ENCODE data around the gene CALM3. TPM values are rescaled to one million over a fixed set of nuclear protein-coding genes. Genes with fewer than 3 reads are reported as not detected.

Gene CALM3
- total and polyA plus RNA-seq, 2 of the 13 experiments (the other 11 are each of a cell fraction or from before 2014, with no cell fraction given): 239 to 258 TPM

DNA sequence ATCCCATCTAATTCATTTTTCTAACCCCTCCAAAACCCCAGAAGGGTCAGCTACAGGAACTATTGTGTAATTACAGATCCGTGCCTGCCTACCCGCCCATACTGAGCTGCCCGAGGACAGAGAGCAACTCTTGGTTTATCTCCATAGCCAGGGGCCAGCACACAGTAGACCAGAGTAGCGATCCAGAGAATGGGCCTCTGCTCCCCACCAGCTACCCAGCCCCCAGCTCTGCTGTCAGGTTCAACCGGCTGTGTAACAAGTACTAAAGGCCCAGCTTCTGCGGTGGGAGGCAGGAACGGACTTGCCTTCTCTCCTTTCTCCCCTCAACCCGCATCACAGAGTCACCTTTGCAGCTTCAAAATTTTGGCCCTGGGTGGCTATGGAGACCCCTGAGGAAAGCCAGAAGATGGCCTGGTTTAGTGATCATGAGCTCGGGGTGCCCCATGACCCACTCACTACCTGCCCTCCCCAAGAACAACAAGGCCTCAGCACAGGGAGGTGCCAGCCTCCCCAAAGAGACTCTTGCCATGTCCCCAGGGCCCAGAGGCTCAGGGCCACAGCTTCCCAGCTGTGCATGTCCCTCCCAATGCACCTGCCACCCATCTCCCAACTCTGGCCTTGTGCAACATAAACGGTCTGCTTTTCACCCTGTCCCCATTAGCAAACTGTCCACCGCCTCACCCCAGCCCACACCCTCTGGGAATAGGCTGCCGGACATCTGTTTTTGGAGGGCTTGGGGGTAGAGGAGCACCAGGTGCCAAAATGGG lies 5.7 kb downstream of the CALM3 start:
- TF ChIP-seq ZNF30 (CRISPR knock-in tag; IDR thresholded peaks at IDR 0.05): no peak
- no peak for TF ChIP-seq GPN1 (CRISPR knock-in tag; IDR thresholded peaks at IDR 0.05; ENCODE audit: borderline replicate concordance)
- no peak for TF ChIP-seq NR2C2 (CRISPR knock-in tag; IDR thresholded peaks at IDR 0.05; ENCODE audit: borderline replicate concordance)
- 0 out of 2 replicates have a peak, but pooled peaks have one; percentile 6 for TF ChIP-seq CEBPB (IDR thresholded peaks at IDR 0.05; ENCODE audit: borderline replicate concordance, low read depth, low read length)
- TF ChIP-seq POLR2A (IDR thresholded peaks at IDR 0.05; ENCODE audit: insufficient read depth in 1 of 2, low read depth in 2 of 2, low read length in 2 of 2): 0 out of 4 replicates have a peak, but pooled peaks of 1 of the 2 experiments have one; percentile 3
- TF ChIP-seq, protein P1, sequence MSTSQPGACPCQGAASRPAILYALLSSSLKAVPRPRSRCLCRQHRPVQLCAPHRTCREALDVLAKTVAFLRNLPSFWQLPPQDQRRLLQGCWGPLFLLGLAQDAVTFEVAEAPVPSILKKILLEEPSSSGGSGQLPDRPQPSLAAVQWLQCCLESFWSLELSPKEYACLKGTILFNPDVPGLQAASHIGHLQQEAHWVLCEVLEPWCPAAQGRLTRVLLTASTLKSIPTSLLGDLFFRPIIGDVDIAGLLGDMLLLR (CRISPR knock-in tag; IDR thresholded peaks at IDR 0.05): no peak
- no peak for TF ChIP-seq SALL1 (CRISPR knock-in tag; IDR thresholded peaks at IDR 0.05)
- H3K4me3 ChIP-seq (replicated peaks in 1 of 3; ENCODE audit: insufficient read depth in 1 of 3, low read depth in 2 of 3, low read length in 3 of 3): no peak overlapping the region
- in situ Hi-C loops (cut with HindIII; ENCODE audit: extremely low pct_ligation_motif_present, low pct_unique_long_range_greater_than_20kb) (no loop called here), intact Hi-C loops (cut with micrococcal nuclease; ENCODE audit: unreplicated experiment) (no loop called here)
- no peak overlapping the region for H3K9ac ChIP-seq (ENCODE audit: insufficient read depth, low read depth, low read length)
- peaks cover 30 to 55% of the 10 kb centered on the region in 2 experiments; a peak in 4 of 5 replicates for H3K36me3 ChIP-seq (replicated peaks in 1 of 2; ENCODE audit: control insufficient read depth in 1 of 2, insufficient read depth in 2 of 2, low read length in 2 of 2)
- BruUV-seq (replicated peaks): no TSS peak
- peaks cover 15% of the 10 kb centered on the region; the same call in 1 of the 2 replicates for H4K20me1 ChIP-seq (ENCODE audit: insufficient read depth, low read length)
- FAIRE-seq: no peak
- WGBS (ENCODE audit: low lambda C conversion rate): 85% methylated on average over 10 of the region's 12 CpGs
- H3K27me3 ChIP-seq (ENCODE audit: control insufficient read depth in 1 of 2, insufficient read depth in 2 of 2, low read length in 2 of 2): no peaks in the 10 kb centered on the region; a peak in 1 of 5 replicates
- H3K4me2 ChIP-seq (ENCODE audit: low read depth, low read length): no peak overlapping the region
- ATAC-seq: no peak
- no peak overlapping the region for H3K27ac ChIP-seq (ENCODE audit: extremely low read length, insufficient read depth, low read length)
- no peak overlapping the region for H2AFZ ChIP-seq (ENCODE audit: low read length)
- H3K4me1 ChIP-seq (ENCODE audit: insufficient read depth, low read length): peaks cover 30% of the 10 kb centered on the region
- H3K79me2 ChIP-seq (ENCODE audit: insufficient read depth, low read length): peaks cover 34% of the 10 kb centered on the region
- no peak for DNase-seq (ENCODE audit: low spot score)
- H3K9me3 ChIP-seq (ENCODE audit: low read length): no peaks in the 10 kb centered on the region
- ChIA-PET POLR2A (no interaction called here), CTCF (ENCODE audit: low intra/inter-chr PET ratio, low total read pairs) (no interaction called here)

DNA sequence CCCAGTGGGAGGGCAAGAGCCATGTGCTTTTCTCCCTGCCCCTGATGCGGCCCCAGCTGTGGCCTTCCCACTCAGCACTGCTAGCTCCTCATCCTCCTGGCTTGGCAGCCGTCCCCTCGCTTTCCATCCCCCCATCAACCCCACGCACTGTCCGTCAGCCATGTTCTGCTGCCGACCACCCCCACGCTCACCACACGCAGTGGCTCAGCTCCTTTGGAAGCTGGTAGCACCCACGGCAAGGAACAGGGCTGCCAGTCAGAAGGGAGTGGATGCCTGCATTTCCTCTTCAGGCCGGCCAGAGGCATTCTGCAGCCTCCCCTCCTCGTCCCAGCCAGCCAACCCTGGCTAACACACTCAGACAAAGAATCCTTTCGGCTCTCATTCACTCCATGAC lies 6.3 kb downstream of the CALM3 start:
- H4K20me1 ChIP-seq (ENCODE audit: insufficient read depth, low read length): peaks cover 15% of the 10 kb centered on the region; the same call in 1 of the 2 replicates
- H3K79me2 ChIP-seq (ENCODE audit: insufficient read depth, low read length): peaks cover 28% of the 10 kb centered on the region
- POLR2A ChIA-PET: no interaction called here
- DNase-seq (ENCODE audit: low spot score) (no peak), FAIRE-seq (no peak), ATAC-seq (no peak)
- no peak overlapping the region for H3K9ac ChIP-seq (ENCODE audit: insufficient read depth, low read depth, low read length)
- whole genome bisulfite sequencing (ENCODE audit: low lambda C conversion rate): 98% methylated on average over 12 of the region's 12 CpGs
- in situ Hi-C loops (cut with HindIII; ENCODE audit: extremely low pct_ligation_motif_present, low pct_unique_long_range_greater_than_20kb) (no loop called here), intact Hi-C loops (cut with micrococcal nuclease; ENCODE audit: unreplicated experiment) (no loop called here)
- no peaks in the 10 kb centered on the region; a peak in 1 of 5 replicates for H3K27me3 ChIP-seq (ENCODE audit: control insufficient read depth in 1 of 2, insufficient read depth in 2 of 2, low read length in 2 of 2)
- peaks cover 30% of the 10 kb centered on the region for H3K4me1 ChIP-seq (ENCODE audit: insufficient read depth, low read length)
- H3K9me3 ChIP-seq (ENCODE audit: low read length): no peaks in the 10 kb centered on the region
- CTCF ChIA-PET (ENCODE audit: low intra/inter-chr PET ratio, low total read pairs): no interaction called here
- 0 out of 2 replicates have a peak, but pooled peaks have one; percentile 32 for TF ChIP-seq RBFOX2 (IDR thresholded peaks at IDR 0.05; ENCODE audit: low read depth, low read length)
- no peak for TF ChIP-seq ZNF329 (CRISPR knock-in tag; IDR thresholded peaks at IDR 0.05; ENCODE audit: low read depth)
- no peak overlapping the region for H3K4me2 ChIP-seq (ENCODE audit: low read depth, low read length)
- BruUV-seq (replicated peaks): no TSS peak
- H2AFZ ChIP-seq (ENCODE audit: low read length): no peak overlapping the region
- no peak overlapping the region for H3K27ac ChIP-seq (ENCODE audit: extremely low read length, insufficient read depth, low read length)
- H3K36me3 ChIP-seq (replicated peaks in 1 of 2; ENCODE audit: control insufficient read depth in 1 of 2, insufficient read depth in 2 of 2, low read length in 2 of 2): peaks cover 30 to 55% of the 10 kb centered on the region in 2 experiments; a peak in 4 of 5 replicates
- H3K4me3 ChIP-seq (replicated peaks in 1 of 3; ENCODE audit: insufficient read depth in 1 of 3, low read depth in 2 of 3, low read length in 3 of 3): no peak overlapping the region

Measured in HepG2 (cell line).